ENCODE measurements around the gene GREB1.

DNA sequence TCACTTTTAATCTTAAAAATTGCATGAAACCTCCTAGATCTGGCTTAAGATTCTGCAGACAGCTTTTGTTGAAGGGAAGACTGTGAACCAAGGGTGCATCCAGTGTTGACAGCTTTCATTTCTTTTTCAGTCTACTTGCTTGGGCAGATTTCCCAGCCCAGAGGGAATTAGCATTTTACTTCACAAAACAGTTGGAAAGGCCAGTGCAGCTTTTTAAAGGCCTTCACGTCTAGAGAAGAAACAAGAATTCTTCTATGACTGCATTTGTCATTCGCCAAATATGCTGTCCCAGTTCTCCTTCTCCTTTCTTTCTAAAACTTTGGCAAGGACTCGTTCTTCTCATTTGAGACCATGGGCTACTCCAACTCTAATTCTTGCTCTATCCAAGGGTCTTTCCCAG is 118.7 kb downstream of the GREB1 start:
- TF ChIP-seq POLR2AphosphoS5 (IDR thresholded peaks at IDR 0.05): no peak
- TF ChIP-seq, protein P1, sequence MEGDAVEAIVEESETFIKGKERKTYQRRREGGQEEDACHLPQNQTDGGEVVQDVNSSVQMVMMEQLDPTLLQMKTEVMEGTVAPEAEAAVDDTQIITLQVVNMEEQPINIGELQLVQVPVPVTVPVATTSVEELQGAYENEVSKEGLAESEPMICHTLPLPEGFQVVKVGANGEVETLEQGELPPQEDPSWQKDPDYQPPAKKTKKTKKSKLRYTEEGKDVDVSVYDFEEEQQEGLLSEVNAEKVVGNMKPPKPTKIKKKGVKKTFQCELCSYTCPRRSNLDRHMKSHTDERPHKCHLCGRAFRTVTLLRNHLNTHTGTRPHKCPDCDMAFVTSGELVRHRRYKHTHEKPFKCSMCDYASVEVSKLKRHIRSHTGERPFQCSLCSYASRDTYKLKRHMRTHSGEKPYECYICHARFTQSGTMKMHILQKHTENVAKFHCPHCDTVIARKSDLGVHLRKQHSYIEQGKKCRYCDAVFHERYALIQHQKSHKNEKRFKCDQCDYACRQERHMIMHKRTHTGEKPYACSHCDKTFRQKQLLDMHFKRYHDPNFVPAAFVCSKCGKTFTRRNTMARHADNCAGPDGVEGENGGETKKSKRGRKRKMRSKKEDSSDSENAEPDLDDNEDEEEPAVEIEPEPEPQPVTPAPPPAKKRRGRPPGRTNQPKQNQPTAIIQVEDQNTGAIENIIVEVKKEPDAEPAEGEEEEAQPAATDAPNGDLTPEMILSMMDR (IDR thresholded peaks at IDR 0.05): no peak
- no peak for TF ChIP-seq POLR2A (IDR thresholded peaks at IDR 0.05)
- TF ChIP-seq EP300 (IDR thresholded peaks at IDR 0.05): no peak

All from gastroesophageal sphincter (tissue), 3 donors.